ENCODE measurements around the gene NUCKS1.

The NUCKS1 gene

DNA sequence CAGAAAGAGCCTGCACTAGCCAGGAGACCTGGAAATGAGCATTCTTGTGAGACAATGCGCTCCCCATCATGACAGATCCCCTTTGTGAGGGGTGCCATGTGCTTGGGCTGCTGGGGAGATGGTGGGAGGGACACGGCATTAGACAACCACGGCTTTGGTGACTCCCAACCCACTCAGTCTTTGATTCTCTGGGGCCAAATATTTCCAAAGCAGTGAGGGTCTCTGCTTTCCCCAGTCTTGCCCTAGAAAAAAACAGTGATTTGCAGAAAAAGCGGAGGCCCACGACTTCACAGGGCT, 79.9 kb downstream of the NUCKS1 start:
- DNase-seq (ENCODE audit: low read depth, low spot score): no peak
- POLR2A ChIA-PET: no interaction called here
- TF ChIP-seq CTCF (IDR thresholded peaks at IDR 0.05; ENCODE audit: insufficient read depth, low read length, missing control alignments): no peak
- H3K4me3 ChIP-seq (ENCODE audit: low read depth, low read length): no peak overlapping the region
- CTCF ChIA-PET: interaction anchor here (0.9 to 16.1 kb wide), 7 partner anchors 8 to 307 kb away, joined by 3 to 461 read pairs (median 7); no protein-coding TSS in a partner anchor

DNA sequence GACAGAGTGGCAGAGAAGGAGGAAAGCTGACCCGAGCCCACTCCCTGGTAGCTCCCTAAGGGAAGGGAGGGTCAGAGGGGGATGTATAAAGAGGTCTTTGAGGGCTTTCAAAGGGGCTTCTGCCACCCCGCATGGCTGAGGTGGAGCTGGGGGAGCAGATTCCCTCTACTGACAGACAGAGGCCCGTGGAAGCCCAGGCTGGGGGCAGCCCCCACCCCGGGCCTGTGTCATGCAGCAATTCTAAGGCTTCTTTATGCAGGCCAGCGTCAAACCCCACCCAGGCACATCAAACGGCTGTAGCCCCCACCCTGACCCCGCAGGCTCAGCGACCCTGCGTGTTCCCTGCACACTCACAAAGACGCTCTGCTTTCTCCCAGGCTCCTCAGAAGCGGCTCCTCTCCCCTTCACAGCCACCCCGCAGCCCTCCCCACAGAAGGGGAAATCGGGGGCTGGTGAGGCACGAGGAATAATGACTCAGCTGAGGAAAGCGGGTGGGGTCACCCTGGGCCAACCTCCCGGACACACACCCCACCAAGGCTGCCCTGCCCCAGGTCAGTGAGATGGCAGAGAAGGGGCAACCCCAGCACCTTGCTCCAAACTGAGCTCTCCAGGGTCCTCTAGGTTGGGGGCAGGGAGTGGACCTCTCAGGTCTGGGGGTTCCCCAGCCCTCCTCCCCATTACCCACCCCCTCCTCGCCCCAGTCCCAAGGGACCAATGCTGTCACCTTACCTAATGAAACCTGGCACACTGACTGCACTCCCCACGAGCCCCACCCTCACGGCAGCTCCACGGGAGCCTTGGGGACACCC, 80.4 kb downstream of the NUCKS1 start:
- H3K4me3 ChIP-seq (ENCODE audit: low read depth, low read length): no peak overlapping the region
- no peak for DNase-seq (ENCODE audit: low read depth, low spot score)
- ChIA-PET POLR2A (no interaction called here), CTCF (interaction anchor here (0.9 to 16.1 kb wide), 7 partner anchors 9 to 308 kb away, joined by 3 to 461 read pairs (median 7); no protein-coding TSS in a partner anchor)
- TF ChIP-seq CTCF (IDR thresholded peaks at IDR 0.05; ENCODE audit: insufficient read depth, low read length, missing control alignments): no peak

DNA sequence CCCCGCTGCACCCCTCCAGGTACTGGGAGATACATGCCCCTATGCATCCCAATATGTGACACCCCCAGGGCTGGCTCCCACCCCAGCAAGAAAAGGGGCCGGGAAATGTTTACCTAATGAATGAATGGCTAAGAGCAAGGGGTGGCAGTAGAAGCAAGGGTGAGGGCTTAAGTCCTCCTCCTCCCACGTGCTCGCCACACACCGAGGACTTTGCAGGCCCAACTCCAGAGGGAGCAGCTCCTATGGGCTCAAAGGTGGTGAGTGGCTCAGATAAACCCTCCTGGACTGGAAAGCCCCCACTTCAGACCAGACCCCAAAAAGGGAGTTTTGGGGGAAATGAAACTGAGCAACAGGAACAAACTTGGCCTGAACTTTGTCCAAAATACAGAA, 81.0 kb downstream of the NUCKS1 start:
- DNase-seq (ENCODE audit: low read depth, low spot score): no peak
- POLR2A ChIA-PET: no interaction called here
- H3K4me3 ChIP-seq (ENCODE audit: low read depth, low read length): no peak overlapping the region
- no peak for TF ChIP-seq CTCF (IDR thresholded peaks at IDR 0.05; ENCODE audit: insufficient read depth, low read length, missing control alignments)
- CTCF ChIA-PET: interaction anchor here (0.9 to 16.1 kb wide), 5 partner anchors 10 to 308 kb away, joined by 3 to 461 read pairs (median 17); no protein-coding TSS in a partner anchor

GRCh38 chr1:205667909-205668643, 81.9 kb downstream of the NUCKS1 start:
- no peak overlapping the region for H3K4me3 ChIP-seq (ENCODE audit: low read depth, low read length)
- ChIA-PET POLR2A (interaction anchor here (0.5 kb wide), 1 partner anchor 79 kb away, joined by 3 read pairs; no protein-coding TSS in a partner anchor), CTCF (interaction anchor here (0.8 to 16.1 kb wide), 7 partner anchors 10 to 144 kb away, joined by 3 to 461 read pairs (median 8); partner anchors contain the start of gene SLC45A3)
- TF ChIP-seq CTCF (IDR thresholded peaks at IDR 0.05; ENCODE audit: insufficient read depth, low read length, missing control alignments): no peak
- DNase-seq (ENCODE audit: low read depth, low spot score): no peak

DNA sequence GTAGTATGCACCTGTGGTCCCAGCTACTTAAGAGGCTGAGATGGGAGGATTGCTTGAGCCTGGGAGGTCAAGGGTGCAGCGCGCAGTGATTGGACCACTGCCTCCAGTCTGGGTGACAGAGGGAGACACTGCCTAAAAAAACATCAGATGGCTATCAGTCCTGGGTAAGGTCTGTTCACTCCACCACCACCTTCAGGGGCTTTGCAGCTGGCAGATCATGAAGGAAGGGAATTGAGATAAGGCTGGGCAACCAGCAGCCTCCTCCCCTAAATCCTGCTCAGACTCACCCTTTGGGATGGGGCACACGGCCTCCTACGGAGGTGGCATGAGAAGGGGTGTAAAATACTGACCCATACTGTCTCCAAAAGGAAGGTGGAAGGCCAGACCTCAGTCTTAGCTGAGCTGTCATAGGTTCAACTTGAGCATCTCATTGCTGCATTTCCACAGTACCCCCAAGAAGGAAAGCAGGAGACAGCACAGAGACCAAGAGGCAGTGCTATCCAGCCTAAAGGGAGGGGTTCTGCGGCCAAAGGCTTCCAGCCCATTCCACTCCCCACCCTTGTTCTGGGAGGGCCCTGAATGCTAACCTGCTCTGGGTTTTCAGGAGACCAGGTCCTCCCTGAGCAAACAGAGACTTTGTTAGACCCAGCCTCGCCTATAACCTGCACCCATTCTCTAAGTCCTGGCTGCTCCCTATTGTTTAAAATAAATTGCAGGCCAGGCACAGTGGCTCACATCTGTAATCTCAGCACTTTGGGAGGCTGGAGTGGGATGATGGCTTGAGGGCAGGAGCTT, 83.4 kb downstream of the NUCKS1 start:
- no peak overlapping the region for H3K4me3 ChIP-seq (ENCODE audit: low read depth, low read length)
- TF ChIP-seq CTCF (IDR thresholded peaks at IDR 0.05; ENCODE audit: insufficient read depth, low read length, missing control alignments): no peak
- ChIA-PET POLR2A (no interaction called here), CTCF (interaction anchor here (1.1 to 16.1 kb wide), 8 partner anchors 8 to 311 kb away, joined by 3 to 741 read pairs (median 12); no protein-coding TSS in a partner anchor)
- no peak for DNase-seq (ENCODE audit: low read depth, low spot score)
